Ectodermal cell (in vitro differentiated cells): ENCODE results near the gene PAQR8.

Experiments used
- H3K27ac ChIP-seq: 2 replicates; pipeline ENCODE4 v1.7.0; 2013; ENCODE audit warnings: mild to moderate bottlenecking, low read depth, low read length; ENCODE audit not compliant: insufficient read depth, poor library complexity, severe bottlenecking
- H3K27me3 ChIP-seq: 2 replicates; pipeline ENCODE4 v1.7.0; 2013; ENCODE audit warnings: mild to moderate bottlenecking, low read length; ENCODE audit not compliant: insufficient read depth, control insufficient read depth, poor library complexity, severe bottlenecking
- H3K36me3 ChIP-seq: one replicate; pipeline ENCODE4 v1.7.0; 2013; ENCODE audit warnings: low read length; ENCODE audit not compliant: control insufficient read depth, insufficient read depth
- H3K4me1 ChIP-seq: one replicate; pipeline ENCODE4 v1.7.0; 2013; ENCODE audit warnings: low read length; ENCODE audit not compliant: control insufficient read depth, insufficient read depth
- H3K4me3 ChIP-seq: 2 replicates; pipeline ENCODE4 v1.7.0; 2013; ENCODE audit warnings: low read depth, low read length, control low read depth; ENCODE audit not compliant: insufficient read depth
- H3K9me3 ChIP-seq: 2 replicates; pipeline ENCODE4 v1.7.0; 2013; ENCODE audit warnings: mild to moderate bottlenecking, low read length, moderate library complexity; ENCODE audit not compliant: control insufficient read depth
- WGBS, 2 experiments: methylation state at CpG; one replicate each; pipeline ENCODE4 v1.1.7; 2013; ENCODE audit warnings: missing lambda C conversion rate in 2 of 2; 5-methylcytosine and 5-hydroxymethylcytosine counted together

The PAQR8 gene

GRCh38 chr6:52438926-52439325 lies 77.0 kb downstream of the PAQR8 start:
- Histone ChIP-seq H3K27ac (no peak overlapping the region), H3K4me1 (no peaks in the 10 kb centered on the region), H3K9me3 (no peaks in the 10 kb centered on the region), H3K36me3 (no peaks in the 10 kb centered on the region), H3K27me3 (no peaks in the 10 kb centered on the region), H3K4me3 (no peak overlapping the region)
- 100% methylated on average over 2 of the region's 2 CpGs; no CpG with 5 or more reads in 1 of the 2 experiments for WGBS, 2 experiments

GRCh38 chr6:52454556-52454955 lies 92.6 kb downstream of the PAQR8 start:
- Histone ChIP-seq H3K27ac (no peak overlapping the region), H3K4me3 (no peak overlapping the region), H3K36me3 (no peaks in the 10 kb centered on the region), H3K9me3 (no peaks in the 10 kb centered on the region), H3K27me3 (no peaks in the 10 kb centered on the region), H3K4me1 (no peaks in the 10 kb centered on the region)
- 61 to 71% methylated on average over 2 of the region's 2 CpGs for WGBS, 2 experiments

DNA sequence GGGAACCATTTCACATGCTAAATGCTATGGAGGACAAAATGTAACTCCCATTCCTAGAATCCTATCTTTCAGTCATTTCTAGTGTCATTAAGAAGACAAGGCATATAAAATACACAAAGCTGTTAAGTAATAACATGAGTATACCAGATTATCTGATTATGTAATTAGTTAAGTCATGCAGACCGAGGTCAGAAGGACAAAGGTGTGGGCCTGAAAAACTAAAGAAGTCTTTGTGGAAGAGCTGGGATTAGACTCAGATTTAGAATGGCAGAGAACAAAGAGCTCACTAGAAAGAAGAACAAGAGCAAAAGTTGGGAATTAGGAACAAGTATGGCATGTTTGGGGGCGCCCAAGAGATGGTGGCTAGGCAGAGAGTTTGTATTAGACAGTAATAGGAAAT lies 95.1 kb downstream of the PAQR8 start:
- H3K27ac ChIP-seq, result no peak overlapping the region
- H3K27me3 ChIP-seq, result no peaks in the 10 kb centered on the region
- H3K4me3 ChIP-seq, result no peak overlapping the region
- no peaks in the 10 kb centered on the region for H3K4me1 ChIP-seq
- H3K9me3 ChIP-seq, result no peaks in the 10 kb centered on the region
- 79 to 83% methylated on average over 2 of the region's 2 CpGs for whole genome bisulfite sequencing, 2 experiments
- H3K36me3 ChIP-seq, result no peaks in the 10 kb centered on the region
